SU-DHL-6 (cell line): Measurements from ENCODE around the gene PIP4P1.

ENCODE experiments used
- H2AFZ ChIP-seq: fragments of 200-600 bp; sonication (generic); 2 replicates; pipeline ENCODE4 v1.6.1; 2014; ENCODE audit warnings: low read depth, mild to moderate bottlenecking, moderate library complexity, mixed read lengths, antibody characterized with exemption, low read length; ENCODE audit not compliant: severe bottlenecking
- H3F3A ChIP-seq: fragments of 200-600 bp; shearing (Covaris generic); 2 replicates; pipeline ENCODE4 v1.6.0; 2016; ENCODE audit warnings: antibody characterized with exemption, mild to moderate bottlenecking; ENCODE audit not compliant: insufficient read depth
- H3K27ac ChIP-seq: fragments of 200-600 bp; sonication (generic); 2 replicates; pipeline ENCODE4 v1.5.1; 2016; ENCODE audit warnings: low read depth, mild to moderate bottlenecking, low read length, moderate library complexity, mixed read lengths
- H3K27me3 ChIP-seq: fragments of 200-600 bp; sonication (generic), shearing (Covaris generic); 2 replicates; pipeline ENCODE4 v1.6.0; 2014; ENCODE audit warnings: mild to moderate bottlenecking, low read length
- H3K36me3 ChIP-seq: fragments of 200-600 bp; sonication (generic); 2 replicates; pipeline ENCODE4 v1.6.1; 2014; ENCODE audit warnings: mild to moderate bottlenecking, low read length, mixed read lengths
- H3K4me2 ChIP-seq: fragments of 300-600, 200-600 bp; shearing (Covaris generic), sonication (generic); 2 replicates; pipeline ENCODE4 v1.6.0; 2014; ENCODE audit warnings: low read length, low read depth, mild to moderate bottlenecking; ENCODE audit not compliant: poor library complexity, severe bottlenecking
- H3K4me3 ChIP-seq: fragments of 200-600 bp; sonication (generic); 2 replicates; pipeline ENCODE4 v1.5.1; 2014; ENCODE audit warnings: antibody characterized with exemption, low read length, mild to moderate bottlenecking, mixed read lengths; ENCODE audit not compliant: insufficient read depth, poor library complexity, severe bottlenecking
- H3K79me2 ChIP-seq: fragments of 200-600 bp; sonication (generic); 2 replicates; pipeline ENCODE4 v1.6.1; 2014; ENCODE audit warnings: mild to moderate bottlenecking, low read length, moderate library complexity; ENCODE audit not compliant: insufficient read depth
- H3K9ac ChIP-seq: fragments of 200-600 bp; sonication (generic); 2 replicates; pipeline ENCODE4 v1.7.0; 2014; ENCODE audit warnings: mild to moderate bottlenecking, low read length
- H3K9me2 ChIP-seq: fragments of 200-600 bp; sonication (generic); replicated peaks from 2 replicates; pipeline ENCODE4 v1.6.1; 2014; ENCODE audit warnings: low read length; ENCODE audit not compliant: insufficient read depth
- H3K9me3 ChIP-seq: fragments of 200-600 bp; sonication (generic); 2 replicates; pipeline ENCODE4 v1.6.1; 2014; ENCODE audit warnings: low read length, mixed read lengths; ENCODE audit not compliant: insufficient read depth
- H4K20me1 ChIP-seq: fragments of 200-600 bp; sonication (generic); 2 replicates; pipeline ENCODE4 v1.6.1; 2014; ENCODE audit warnings: low read depth, mild to moderate bottlenecking, antibody characterized with exemption, low read length, moderate library complexity, mixed read lengths
- EZH2phosphoT487 ChIP-seq: fragments of 200-600 bp; sonication (generic), shearing (Covaris generic); conservative IDR thresholded peaks from 2 replicates; pipeline ENCODE4 v1.6.1; 2018; ENCODE audit warnings: mild to moderate bottlenecking, antibody characterized with exemption, low read length, moderate library complexity, mixed read lengths
- TF ChIP-seq, protein P1 (sequence below): fragments of 200-600 bp; sonication (generic); IDR thresholded peaks from one replicate; pipeline ENCODE4 v1.5.1; 2017; ENCODE audit warnings: antibody characterized with exemption, mild to moderate bottlenecking, low read length, moderate library complexity; ENCODE audit not compliant: insufficient read depth, poor library complexity, severe bottlenecking

The PIP4P1 gene

DNA sequence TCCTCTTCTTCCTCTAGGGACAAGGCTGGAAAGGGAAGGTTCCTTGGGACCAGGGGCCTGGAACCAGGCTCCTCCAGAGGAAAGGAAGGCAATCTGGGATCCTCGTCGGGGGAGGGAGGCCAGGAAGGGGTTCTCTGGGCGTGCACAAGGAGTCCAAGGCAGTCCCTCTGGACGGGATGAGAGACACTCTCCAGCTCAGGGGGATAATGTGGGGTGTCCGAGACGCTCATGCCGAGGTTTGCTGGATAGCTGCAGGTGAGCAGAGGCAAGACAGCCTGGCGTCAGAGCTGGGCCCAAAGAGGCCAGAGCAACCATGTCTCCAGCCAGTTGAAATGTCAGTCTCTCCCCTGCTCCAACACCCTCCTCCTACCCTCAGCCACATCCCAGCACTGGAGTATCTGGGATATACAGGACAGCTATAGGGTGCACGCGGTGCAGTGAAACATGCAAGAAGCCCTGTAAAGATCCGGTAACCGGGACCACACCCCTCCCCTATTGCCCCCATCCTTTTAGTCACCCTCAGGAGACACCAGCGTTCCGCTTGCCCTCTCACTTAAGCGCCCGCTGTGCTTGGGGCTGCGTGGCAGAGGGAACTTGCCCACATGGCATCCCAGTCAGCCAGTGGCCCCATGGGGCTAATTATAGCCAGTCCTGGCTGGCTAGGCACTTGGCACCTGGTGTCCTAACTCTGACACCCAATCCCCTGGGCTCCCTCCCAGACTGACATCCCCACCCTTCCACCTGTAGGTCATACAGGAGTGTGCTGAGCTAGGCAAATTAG lies 25.5 kb downstream of the PIP4P1 start, which contains the start of gene KLHL33:
Gene KLHL33, minus strand, starts transcription at position 585 of the 781 bp plus-strand sequence. Its CDS starts 355 bp downstream, at position 230.
- Histone ChIP-seq H3K9me2 (no peaks in the 10 kb centered on the region), H3K79me2 (no peaks in the 10 kb centered on the region), H3K27ac (no peak within 1 kb of the TSS), H4K20me1 (no peaks in the 10 kb centered on the region), H3K9ac (no peak within 1 kb of the TSS), H3K27me3 (no peaks in the 10 kb centered on the region), H3K4me2 (no peak within 1 kb of the TSS), H3K36me3 (no peaks in the 10 kb centered on the region), H2AFZ (no peak within 1 kb of the TSS), H3K9me3 (no peaks in the 10 kb centered on the region), H3F3A (no peaks in the 10 kb centered on the region), H3K4me3 (no peak within 1 kb of the TSS)
- TF ChIP-seq EZH2phosphoT487 = no peak
- TF ChIP-seq, protein P1, sequence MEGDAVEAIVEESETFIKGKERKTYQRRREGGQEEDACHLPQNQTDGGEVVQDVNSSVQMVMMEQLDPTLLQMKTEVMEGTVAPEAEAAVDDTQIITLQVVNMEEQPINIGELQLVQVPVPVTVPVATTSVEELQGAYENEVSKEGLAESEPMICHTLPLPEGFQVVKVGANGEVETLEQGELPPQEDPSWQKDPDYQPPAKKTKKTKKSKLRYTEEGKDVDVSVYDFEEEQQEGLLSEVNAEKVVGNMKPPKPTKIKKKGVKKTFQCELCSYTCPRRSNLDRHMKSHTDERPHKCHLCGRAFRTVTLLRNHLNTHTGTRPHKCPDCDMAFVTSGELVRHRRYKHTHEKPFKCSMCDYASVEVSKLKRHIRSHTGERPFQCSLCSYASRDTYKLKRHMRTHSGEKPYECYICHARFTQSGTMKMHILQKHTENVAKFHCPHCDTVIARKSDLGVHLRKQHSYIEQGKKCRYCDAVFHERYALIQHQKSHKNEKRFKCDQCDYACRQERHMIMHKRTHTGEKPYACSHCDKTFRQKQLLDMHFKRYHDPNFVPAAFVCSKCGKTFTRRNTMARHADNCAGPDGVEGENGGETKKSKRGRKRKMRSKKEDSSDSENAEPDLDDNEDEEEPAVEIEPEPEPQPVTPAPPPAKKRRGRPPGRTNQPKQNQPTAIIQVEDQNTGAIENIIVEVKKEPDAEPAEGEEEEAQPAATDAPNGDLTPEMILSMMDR = no peak

DNA sequence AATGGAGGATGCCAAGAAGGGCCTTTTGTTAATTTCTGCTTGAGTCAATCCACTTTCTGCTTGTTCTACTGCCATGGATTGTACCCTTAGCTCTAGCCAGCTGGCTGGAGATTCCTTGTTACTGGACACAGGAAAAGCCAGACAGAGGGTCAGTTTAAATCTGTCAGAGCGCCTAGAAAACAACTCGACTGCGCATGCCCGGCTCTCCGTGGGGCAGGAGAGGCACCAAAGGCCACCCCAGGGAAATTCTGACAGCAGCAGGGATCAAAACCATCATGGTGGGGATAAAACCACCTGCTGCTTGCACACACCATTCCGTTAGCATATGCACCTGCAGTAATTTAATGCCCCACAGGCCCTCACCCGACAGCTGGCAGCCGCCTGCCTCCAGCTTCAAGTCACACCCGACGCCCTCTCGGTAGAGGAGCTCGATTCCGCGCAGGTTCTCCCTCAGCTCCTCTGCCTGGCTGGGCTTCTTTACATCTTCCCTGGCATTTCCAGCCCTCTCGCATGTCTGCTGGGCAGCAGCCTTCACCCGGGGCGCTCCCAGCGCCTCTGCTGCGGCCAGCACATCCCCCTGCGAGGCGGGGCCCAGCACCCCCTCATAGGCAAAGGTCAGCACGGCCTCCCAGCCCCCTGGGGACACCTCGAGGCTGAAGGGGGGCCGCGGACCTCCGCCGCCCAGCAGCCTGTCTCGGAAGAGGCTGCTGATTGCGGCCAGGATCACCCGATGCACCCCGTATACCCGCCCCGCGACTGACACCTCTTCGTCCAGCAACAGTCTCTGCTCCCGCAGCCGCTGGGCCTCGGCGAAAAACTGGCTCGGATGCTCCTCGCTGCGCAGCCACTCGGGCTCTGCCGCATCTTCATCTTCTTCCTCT lies 26.3 kb downstream of the PIP4P1 start:
- Histone ChIP-seq H3K4me2 (no peak overlapping the region), H4K20me1 (no peaks in the 10 kb centered on the region), H3K4me3 (no peak overlapping the region), H3K9me2 (no peaks in the 10 kb centered on the region), H3K36me3 (no peaks in the 10 kb centered on the region), H2AFZ (no peak overlapping the region), H3F3A (no peaks in the 10 kb centered on the region), H3K27me3 (no peaks in the 10 kb centered on the region), H3K27ac (no peak overlapping the region), H3K9me3 (no peaks in the 10 kb centered on the region), H3K9ac (no peak overlapping the region), H3K79me2 (no peaks in the 10 kb centered on the region)
- TF ChIP-seq, protein P1 = no peak
- TF ChIP-seq EZH2phosphoT487 = no peak

DNA sequence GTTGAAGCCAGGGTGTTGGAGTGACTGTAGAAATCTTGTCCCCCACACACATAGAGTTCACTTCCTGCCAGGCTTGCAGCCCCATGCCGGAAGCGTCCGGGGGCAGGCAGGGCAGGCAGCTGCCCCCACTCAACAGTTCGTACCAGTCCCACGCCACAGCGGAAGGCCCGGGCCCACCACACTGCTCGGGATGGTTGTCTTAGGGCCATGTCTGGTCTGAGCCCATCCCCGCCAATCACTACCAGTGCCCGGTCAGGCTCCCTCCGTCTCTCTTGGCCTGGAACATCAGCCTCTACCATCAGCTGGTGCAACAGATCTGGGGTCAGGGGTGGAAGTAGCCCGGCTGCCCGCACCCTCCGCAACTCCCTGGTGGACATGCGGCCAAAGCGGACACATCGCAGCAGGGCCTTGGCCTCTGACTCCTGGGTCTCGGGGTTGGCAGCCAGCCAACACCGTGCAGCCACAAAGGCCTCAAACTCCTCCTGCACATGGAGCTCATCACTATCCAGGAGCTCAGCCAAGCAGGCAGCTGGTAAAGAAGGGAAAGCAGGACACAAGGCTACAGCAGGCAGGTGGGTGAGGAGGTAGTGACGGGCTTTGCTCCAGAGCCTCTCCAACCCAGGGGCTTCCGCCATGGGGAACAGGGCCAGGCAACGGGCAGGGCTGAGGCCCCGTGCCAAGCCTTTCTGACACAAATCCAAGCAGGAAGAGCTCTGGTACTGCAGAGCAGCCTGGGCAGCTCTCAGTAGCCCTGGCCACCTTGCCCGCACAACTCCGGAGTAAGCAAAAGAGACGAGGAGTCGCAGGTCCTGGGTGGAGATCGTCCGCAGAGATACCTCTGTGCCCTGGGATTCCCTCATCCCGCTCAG lies 31.2 kb downstream of the PIP4P1 start:
- Histone ChIP-seq H3K9me2 (no peaks in the 10 kb centered on the region), H3K79me2 (no peaks in the 10 kb centered on the region), H3K27ac (no peak overlapping the region), H4K20me1 (no peaks in the 10 kb centered on the region), H3K27me3 (no peaks in the 10 kb centered on the region), H2AFZ (no peak overlapping the region), H3K36me3 (no peaks in the 10 kb centered on the region), H3K4me3 (no peak overlapping the region), H3K9ac (no peak overlapping the region), H3F3A (no peaks in the 10 kb centered on the region), H3K9me3 (no peaks in the 10 kb centered on the region), H3K4me2 (no peak overlapping the region)
- no peak for TF ChIP-seq EZH2phosphoT487
- TF ChIP-seq, protein P1 = no peak
